BLaER1 treated with 17β-estradiol and CSF1 and Interleukin-3, amounts not matched to agents 10 nM and 100 nM (cell line): ENCODE data around the gene HDGFL2.
"Not testable (repeated sequence)": the region's sequence is repeated elsewhere in the genome, so short reads cannot be mapped to it uniquely, and the experiment has no call there.

ENCODE experiments used
- H3K27ac ChIP-seq, 11 experiments: shearing (Covaris generic); formaldehyde crosslinking; 2 replicates each; pipeline ENCODE4 v1.8.1; 2022
- H3K27me3 ChIP-seq, 11 experiments: shearing (Covaris generic); formaldehyde crosslinking; 2 replicates each; pipeline ENCODE4 v1.8.1; 2022
- H3K36me3 ChIP-seq, 11 experiments: shearing (Covaris generic); formaldehyde crosslinking; 2 replicates each; pipeline ENCODE4 v1.8.1; 2022
- H3K4me1 ChIP-seq, 10 experiments: shearing (Covaris generic); formaldehyde crosslinking; 2 replicates each; pipeline ENCODE4 v1.8.1; 2022
- H3K4me2 ChIP-seq, 11 experiments: shearing (Covaris generic); formaldehyde crosslinking; 2 replicates each; pipeline ENCODE4 v1.8.1; 2022
- H3K4me3 ChIP-seq, 10 experiments: shearing (Covaris generic); formaldehyde crosslinking; 2 replicates each; pipeline ENCODE4 v1.8.1; 2022
- H3K9ac ChIP-seq, 11 experiments: shearing (Covaris generic); formaldehyde crosslinking; 2 replicates each; pipeline ENCODE4 v1.8.1; 2022
- H3K9me3 ChIP-seq, 11 experiments: shearing (Covaris generic); formaldehyde crosslinking; replicated peaks in 1 of 11; 2 replicates each; pipeline ENCODE4 v1.8.1; 2022
- H4K20me1 ChIP-seq, 11 experiments: shearing (Covaris generic); formaldehyde crosslinking; 2 replicates each; pipeline ENCODE4 v1.8.1; 2022
- Cebpa-rat ChIP-seq, 11 experiments: shearing (Covaris generic); IDR thresholded peaks; 2 replicates each; pipeline ENCODE4 v1.8.1; 2022

HDGFL2 gene

DNA sequence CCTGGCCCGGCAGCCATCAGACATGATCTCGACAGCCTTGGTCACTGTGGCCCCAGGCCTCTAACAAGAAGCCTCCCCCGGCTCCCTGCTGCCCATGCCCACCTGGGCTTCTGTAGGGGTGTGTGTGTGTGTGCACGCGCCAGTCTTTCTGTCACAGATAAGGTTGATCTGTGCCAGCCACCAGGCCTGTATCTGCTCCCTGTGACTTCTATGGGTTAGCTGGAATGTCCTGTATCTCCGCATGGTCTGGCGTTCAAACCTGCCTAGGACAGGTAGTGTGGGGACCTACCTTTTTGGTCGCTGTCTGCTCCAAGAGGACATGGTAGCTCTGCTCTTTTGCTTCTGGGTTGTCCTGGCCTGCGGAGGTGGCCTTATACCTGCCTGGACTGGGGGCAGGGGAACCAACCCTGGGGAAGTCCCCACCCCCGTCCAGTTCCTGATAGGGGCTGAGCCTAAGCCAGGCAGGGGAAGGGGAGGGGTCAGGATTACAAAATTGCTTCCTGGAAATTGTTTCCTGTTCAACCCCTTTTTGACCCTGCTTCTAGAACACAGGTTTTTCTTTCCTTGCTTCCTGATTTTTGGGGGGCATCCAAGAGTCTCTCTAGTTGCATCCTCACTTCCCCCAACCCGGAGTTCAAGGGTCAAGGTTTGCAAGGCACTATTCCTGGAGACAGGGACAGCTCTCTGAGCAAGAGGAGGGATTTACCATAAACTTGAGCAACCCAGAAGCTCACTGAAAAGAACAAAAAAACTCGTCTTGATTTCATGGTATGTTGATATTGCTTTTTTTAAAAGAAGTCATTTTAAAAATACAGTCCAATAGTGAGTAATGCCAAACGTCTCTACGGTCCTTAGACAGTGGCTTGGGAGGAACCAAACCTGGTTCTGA is 67.8 kb downstream of the HDGFL2 start, which contains the start of gene LRG1:
TSS of gene LRG1 (minus strand) at position 344 of the 889 bp plus-strand sequence. CDS start at position 321, 23 bp downstream.
- peak within 1 kb of the TSS; percentile 29 to 84 (median 77); a peak in 20 of 22 replicates for H3K27ac ChIP-seq
- H3K4me1 ChIP-seq = peaks cover 22 to 94% (median 66%) of the 10 kb centered on the region in 10 experiments
- peak within 1 kb of the TSS in 6 of 10 experiments; percentile 27 to 60 (median 46); a peak in 11 of 20 replicates for H3K4me3 ChIP-seq
- H3K27me3 ChIP-seq = peaks cover 0 to 9% (median 0%) of the 10 kb centered on the region in 11 experiments; a peak in 6 of 22 replicates
- H3K9me3 ChIP-seq = peaks cover 9 to 15% (median 11%) of the 10 kb centered on the region in 11 experiments; a peak in 21 of 22 replicates
- H3K4me2 ChIP-seq = peak within 1 kb of the TSS; percentile 60 to 95 (median 78)
- peak within 1 kb of the TSS in 8 of 11 experiments; percentile 9 to 68 (median 55); a peak in 13 of 22 replicates for H3K9ac ChIP-seq
- H3K36me3 ChIP-seq = peaks cover 0 to 7% (median 0%) of the 10 kb centered on the region in 11 experiments; a peak in 2 of 22 replicates
- no peak for TF ChIP-seq Cebpa-rat (IDR thresholded peaks at IDR 0.05)
- no peaks in the 10 kb centered on the region for H4K20me1 ChIP-seq

- Histone ChIP-seq H3K4me2 (peak overlapping the region in 9 of 11 experiments; percentile 3 to 95 (median 76); a peak in 14 of 22 replicates), H3K9ac (peak overlapping the region in 3 of 11 experiments; percentile 12 to 29 (median 28); a peak in 6 of 22 replicates), H3K4me1 (peaks cover 22 to 85% (median 61%) of the 10 kb centered on the region in 10 experiments), H3K27ac (peak overlapping the region in 10 of 11 experiments; percentile 0 to 84 (median 78); a peak in 13 of 22 replicates), H3K27me3 (no peaks in the 10 kb centered on the region), H3K4me3 (peak overlapping the region in 4 of 10 experiments; percentile 39 to 60 (median 48); a peak in 2 of 20 replicates), H3K9me3 (peaks cover 9 to 15% (median 11%) of the 10 kb centered on the region in 11 experiments; a peak in 21 of 22 replicates), H4K20me1 (no peaks in the 10 kb centered on the region), H3K36me3 (peaks cover 0 to 7% (median 0%) of the 10 kb centered on the region in 11 experiments; a peak in 2 of 22 replicates)
- no peak for TF ChIP-seq Cebpa-rat (IDR thresholded peaks at IDR 0.05)
These were observed 69.2 kb downstream of the HDGFL2 start for GRCh38 chr19:4541114-4541805.

- Histone ChIP-seq H3K4me1 (peaks cover 19 to 81% (median 58%) of the 10 kb centered on the region in 10 experiments), H3K4me3 (0 out of 20 replicates have a peak overlapping the region, but pooled peaks of 1 of the 10 experiments have one; percentile 45), H3K9me3 (peaks cover 9 to 15% (median 11%) of the 10 kb centered on the region in 11 experiments; a peak in 21 of 22 replicates), H3K27ac (peak overlapping the region in 10 of 11 experiments; percentile 0 to 84 (median 78); a peak in 14 of 22 replicates), H3K4me2 (peak overlapping the region in 8 of 11 experiments; percentile 31 to 95 (median 77); a peak in 12 of 22 replicates), H3K9ac (peak overlapping the region in 3 of 11 experiments; percentile 12 to 36 (median 29); a peak in 6 of 22 replicates)
- not testable (repeated sequence) for H4K20me1 ChIP-seq, H3K36me3 ChIP-seq, H3K27me3 ChIP-seq
These were observed 69.7 kb downstream of the HDGFL2 start for GRCh38 chr19:4541806-4542145.

- Histone ChIP-seq H3K36me3 (peaks cover 0 to 7% (median 0%) of the 10 kb centered on the region in 11 experiments; a peak in 3 of 22 replicates), H4K20me1 (no peaks in the 10 kb centered on the region), H3K9ac (peak overlapping the region in 2 of 11 experiments; percentile 29 to 36; a peak in 4 of 22 replicates), H3K27ac (peak overlapping the region in 7 of 11 experiments; percentile 25 to 84 (median 80); a peak in 11 of 22 replicates), H3K4me3 (no peak overlapping the region), H3K4me2 (peak overlapping the region in 4 of 11 experiments; percentile 78 to 95 (median 82); a peak in 7 of 22 replicates), H3K27me3 (no peaks in the 10 kb centered on the region), H3K4me1 (peaks cover 13 to 67% (median 45%) of the 10 kb centered on the region in 10 experiments), H3K9me3 (peaks cover 9 to 15% (median 11%) of the 10 kb centered on the region in 11 experiments; a peak in 21 of 22 replicates)
- TF ChIP-seq Cebpa-rat (IDR thresholded peaks at IDR 0.05) = no peak
These were observed 71.1 kb downstream of the HDGFL2 start for GRCh38 chr19:4542896-4543841.

GRCh38 chr19:4543842-4544647 is 71.9 kb downstream of the HDGFL2 start:
- Histone ChIP-seq H3K9ac (peak overlapping the region in 2 of 11 experiments; percentile 12 to 29; a peak in 3 of 22 replicates), H3K4me2 (no peak overlapping the region; a peak in 1 of 22 replicates), H3K4me1 (peaks cover 13 to 58% (median 37%) of the 10 kb centered on the region in 10 experiments), H3K27ac (peak overlapping the region in 7 of 11 experiments; percentile 25 to 62 (median 50); a peak in 11 of 22 replicates), H3K36me3 (peaks cover 0 to 7% (median 0%) of the 10 kb centered on the region in 11 experiments; a peak in 3 of 22 replicates), H3K4me3 (no peak overlapping the region), H4K20me1 (no peaks in the 10 kb centered on the region), H3K27me3 (no peaks in the 10 kb centered on the region), H3K9me3 (peaks cover 9 to 15% (median 11%) of the 10 kb centered on the region in 11 experiments; a peak in 21 of 22 replicates)
- no peak for TF ChIP-seq Cebpa-rat (IDR thresholded peaks at IDR 0.05)

DNA sequence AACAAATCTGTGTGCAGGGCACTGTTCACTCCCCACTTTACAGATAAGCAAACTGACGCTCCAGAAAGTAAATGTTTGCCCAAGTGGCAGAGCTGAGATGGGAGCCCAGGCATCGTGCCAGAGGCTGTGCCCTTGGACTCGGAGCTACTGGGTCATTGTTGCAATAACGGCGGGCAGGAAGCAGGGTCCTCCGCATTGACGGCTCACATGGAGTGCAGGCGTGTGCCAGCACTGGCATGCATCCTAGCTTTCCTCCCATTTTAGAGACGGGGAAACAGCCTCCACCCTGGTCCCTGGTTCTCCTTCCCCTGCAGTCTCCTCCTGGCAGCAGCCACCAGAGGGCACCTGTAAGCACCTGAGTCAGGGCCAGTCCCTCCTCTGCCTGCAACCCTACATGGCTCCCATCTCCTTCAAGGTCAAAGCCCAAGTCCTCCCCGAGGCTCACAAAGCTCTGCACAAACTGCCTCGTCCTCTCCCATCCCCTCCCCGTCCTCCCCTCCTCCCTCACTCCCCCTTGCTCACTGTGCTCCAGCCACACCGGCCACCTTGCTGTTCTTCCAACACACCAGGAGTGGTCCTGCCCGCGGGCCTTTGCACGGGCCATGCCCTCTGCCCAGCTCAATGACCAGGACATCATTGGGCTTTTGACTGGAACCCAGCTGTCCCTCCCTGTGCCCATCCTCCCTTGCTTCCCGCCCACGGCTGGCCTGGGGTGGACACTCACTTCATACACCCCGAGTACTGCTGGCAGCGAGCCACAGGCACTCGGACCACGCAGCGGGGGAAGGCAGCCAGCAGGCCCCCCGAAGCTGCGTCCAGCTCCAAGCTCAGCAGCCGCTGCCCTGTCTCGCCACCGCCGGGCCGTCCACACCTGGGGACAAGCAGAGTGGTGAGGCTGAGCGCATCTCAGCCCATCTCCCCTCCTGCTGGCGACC is 75.5 kb downstream of the HDGFL2 start:
- H3K27me3 ChIP-seq = no peaks in the 10 kb centered on the region
- H3K4me2 ChIP-seq = no peak overlapping the region
- H3K36me3 ChIP-seq = peaks cover 0 to 21% (median 2%) of the 10 kb centered on the region in 11 experiments; a peak in 7 of 22 replicates
- H3K27ac ChIP-seq = no peak overlapping the region
- no peaks in the 10 kb centered on the region for H3K9me3 ChIP-seq
- TF ChIP-seq Cebpa-rat (IDR thresholded peaks at IDR 0.05) = no peak
- no peak overlapping the region for H3K4me3 ChIP-seq
- peaks cover 0 to 23% (median 2%) of the 10 kb centered on the region in 10 experiments; a peak in 10 of 20 replicates for H3K4me1 ChIP-seq
- H3K9ac ChIP-seq = no peak overlapping the region
- H4K20me1 ChIP-seq = no peaks in the 10 kb centered on the region
